ENCODE data around the gene ADGRF3.

DNA sequence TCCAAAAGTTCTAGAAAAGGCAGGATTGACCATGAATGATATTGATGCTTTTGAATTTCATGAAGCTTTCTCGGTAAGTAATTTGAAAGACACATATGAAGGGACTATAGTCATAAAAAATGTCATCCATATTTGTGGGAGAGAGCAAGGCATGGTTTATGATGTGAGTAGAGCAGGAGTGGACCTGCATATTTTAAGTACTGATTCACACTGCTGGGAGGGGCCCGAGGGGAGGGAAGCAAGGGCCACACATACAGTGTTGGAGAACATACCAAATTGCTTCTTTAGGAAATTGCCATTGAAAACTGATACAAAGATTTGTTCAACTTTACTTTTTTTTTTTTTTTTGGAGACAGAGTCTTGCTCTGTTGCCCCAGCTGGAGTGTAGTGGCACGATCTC is 62.5 kb downstream of the ADGRF3 start:
- TF ChIP-seq POLR2AphosphoS5 (IDR thresholded peaks at IDR 0.05; ENCODE audit: low read depth, low read length) (no peak), POLR2A (IDR thresholded peaks at IDR 0.05; ENCODE audit: low read depth, low read length) (no peak), TAF1 (IDR thresholded peaks at IDR 0.05; ENCODE audit: borderline replicate concordance, low read depth, low read length) (no peak)

Data from GM12892 (cell line).